HG03575 (cell line): Measurements from ENCODE around the gene BABAM2.
"Not testable (repeated sequence)": the region's sequence is repeated elsewhere in the genome, so short reads cannot be mapped to it uniquely, and the experiment has no call there.

ENCODE experiments used
- ATAC-seq: cut with Tn5 transposase; IDR thresholded peaks from one replicate; pipeline ENCODE4 v1.9.1; 2021; ENCODE audit not compliant: unreplicated experiment, insufficient number of reproducible peaks, low FRiP score; ENCODE audit errors: extremely low read depth

BABAM2 gene

DNA sequence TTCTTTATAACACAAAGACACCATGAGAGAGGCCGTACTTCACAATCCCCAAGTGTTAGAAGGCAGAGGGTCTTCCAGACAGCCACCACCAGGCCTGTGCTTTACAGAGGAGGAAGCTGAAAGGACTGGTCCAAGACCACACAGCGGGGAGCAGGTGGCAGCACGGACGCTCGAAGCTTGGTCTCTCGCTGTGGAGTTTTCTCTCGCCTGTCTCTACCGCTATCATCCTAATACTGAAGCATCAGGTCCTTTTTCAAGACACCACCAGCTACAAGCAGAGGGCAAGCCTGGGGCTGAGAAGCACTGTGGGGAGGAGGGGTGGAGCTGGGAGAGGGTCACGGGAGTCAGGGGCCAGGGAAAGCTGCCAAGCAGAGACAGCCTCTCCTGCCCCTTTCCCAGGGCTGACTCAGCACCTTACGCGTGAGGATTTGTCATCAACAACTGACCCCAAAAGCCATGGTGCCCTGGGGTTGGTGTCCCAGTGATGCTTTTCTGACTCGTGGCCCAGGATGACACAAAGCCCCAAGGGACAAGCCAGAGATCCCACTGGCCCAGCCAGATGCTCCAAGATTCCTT lies 470.3 kb downstream of the BABAM2 start:
- ATAC-seq, result no peak

DNA sequence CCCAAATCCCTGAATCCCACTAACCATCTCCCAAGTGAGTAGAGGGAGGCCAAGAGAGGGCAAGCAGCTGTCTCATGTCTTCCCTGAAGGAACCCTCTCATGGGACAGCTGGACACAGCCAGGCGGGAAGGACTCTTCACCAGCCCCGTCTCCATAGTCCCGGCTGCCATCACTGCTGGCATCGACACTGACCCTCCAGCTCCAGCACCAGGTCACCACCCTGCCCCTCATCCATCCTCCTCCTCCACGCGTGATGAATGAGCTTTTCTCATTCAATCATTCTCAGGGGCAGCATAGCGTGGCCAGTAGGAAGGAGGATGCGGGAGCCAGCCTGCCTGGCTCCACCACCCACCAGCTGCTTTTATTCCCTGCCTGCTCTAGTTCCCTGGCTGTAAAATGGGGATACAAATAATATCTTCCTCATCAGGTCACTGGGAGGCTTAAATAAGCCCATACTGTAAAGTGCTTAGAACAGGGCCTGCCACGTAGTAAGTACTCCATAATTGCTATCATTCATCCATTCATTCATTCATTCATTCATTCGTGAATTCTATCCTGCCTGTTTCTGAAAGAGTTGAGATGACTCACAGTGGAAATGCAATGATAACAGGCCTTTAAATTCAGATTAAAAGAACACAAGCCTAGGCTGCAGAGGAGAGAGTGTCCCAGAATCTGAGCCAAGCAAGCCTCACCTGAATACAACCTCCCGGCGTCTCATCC lies 471.6 kb downstream of the BABAM2 start:
- ATAC-seq, result no peak

DNA sequence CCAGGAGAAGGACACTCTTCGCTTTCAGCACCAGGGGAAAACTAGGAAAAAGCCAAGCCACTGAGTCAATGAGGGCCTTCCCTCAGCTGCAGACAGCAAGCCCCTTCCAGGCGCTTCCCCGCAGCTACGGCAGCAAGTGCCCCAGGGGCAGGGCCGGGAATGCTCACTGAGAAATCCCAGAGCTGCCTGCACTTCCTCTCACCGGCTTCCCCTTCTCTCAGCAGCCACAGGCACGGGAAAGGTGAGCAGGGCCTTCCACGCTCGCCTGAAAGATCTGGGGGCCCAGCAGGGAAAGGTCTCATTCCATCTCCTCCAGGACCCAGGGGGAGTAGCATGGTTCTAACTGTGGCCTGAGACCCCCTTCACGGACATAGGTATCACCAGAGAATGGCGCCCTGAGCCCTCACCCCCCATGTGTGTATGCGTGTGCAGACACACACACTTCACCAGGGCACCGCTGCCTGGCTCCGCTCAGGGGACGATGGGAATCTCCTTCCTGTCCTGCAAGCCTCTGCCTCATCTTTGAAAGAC lies 472.5 kb downstream of the BABAM2 start:
- ATAC-seq, result no peak

DNA sequence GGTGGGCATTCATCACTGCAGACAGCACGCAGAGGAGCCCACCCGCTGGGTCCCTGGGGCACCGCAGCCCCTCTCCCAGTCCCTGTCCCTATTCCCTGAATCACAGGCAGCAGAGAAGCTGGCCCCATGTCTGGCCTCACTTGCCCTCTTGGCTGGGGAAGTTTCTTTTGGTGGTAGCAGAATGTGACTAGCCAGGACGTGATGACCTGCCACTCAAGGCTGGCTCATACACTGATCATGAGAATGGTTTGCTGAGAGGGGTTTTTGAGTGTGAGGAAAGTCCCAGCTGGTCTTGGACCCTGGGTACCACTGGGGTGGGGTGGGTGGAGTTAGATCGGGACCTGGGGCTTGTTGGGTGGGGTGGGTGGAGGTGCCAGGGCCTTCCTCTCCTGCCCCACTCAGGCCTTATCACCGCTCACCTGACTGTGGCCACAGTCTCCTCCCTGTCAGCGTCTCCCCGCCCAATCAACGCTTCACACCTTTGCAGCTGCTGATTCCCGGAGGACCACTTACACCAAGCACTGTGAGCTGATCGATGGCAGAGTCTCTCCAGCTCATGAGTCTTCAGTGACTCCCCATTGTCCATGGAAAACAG lies 473.3 kb downstream of the BABAM2 start:
- ATAC-seq, result no peak

DNA sequence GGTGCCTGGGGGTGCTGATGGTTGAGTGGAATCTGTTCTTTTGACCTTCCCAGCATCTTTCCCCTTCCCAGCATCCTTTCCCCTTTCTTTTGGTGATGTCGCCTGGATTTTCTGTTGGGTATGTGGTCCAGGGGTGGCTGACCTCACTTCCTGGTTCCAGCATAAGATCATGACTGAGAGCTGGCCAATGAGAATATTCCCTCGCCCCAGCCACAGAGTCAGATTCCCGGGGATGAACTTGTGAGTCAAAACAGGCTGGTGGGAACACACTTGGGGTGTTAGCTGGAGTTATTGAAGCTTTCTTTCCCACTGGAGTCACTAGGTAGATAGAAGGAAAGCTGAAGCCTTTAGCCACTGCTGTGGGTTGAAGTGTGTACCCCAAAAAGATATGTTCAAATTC lies 474.1 kb downstream of the BABAM2 start:
- ATAC-seq, result no peak

DNA sequence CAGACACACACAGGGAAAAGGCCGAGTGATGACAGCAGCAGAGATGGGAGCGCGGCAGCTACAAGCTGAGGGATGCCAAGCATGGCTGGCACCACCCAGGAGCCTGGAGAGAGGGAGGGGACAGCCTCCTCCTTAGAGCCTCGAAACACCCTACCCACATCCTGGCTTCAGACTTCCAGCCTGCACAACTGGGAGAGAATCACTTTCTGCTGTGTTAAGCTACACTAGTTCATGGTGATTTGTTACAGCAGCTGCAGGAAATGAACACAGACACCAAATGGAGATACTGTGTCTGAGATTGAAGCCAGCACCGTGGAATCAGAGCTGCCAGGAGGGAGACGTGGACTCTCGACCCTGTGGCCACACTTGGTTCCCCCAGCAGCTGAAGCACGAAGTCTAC lies 474.6 kb downstream of the BABAM2 start:
- ATAC-seq, result no peak

DNA sequence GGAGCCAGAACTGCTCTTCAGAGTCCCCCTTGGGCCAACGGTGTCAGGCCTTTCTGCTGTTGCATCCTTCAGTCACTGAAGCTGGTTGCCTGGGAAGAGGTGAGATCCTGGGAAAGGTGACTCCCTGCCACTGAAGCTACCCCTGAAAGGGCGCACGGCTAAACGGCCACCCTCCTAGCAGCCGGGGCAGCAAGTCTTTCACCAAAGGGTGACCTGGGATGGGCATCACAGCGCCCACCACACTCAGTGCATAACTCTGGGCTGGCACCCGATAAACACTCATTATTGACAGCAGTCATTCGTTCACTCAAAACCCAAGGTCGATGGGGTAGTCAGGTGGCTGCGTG lies 475.6 kb downstream of the BABAM2 start:
- ATAC-seq, result no peak

DNA sequence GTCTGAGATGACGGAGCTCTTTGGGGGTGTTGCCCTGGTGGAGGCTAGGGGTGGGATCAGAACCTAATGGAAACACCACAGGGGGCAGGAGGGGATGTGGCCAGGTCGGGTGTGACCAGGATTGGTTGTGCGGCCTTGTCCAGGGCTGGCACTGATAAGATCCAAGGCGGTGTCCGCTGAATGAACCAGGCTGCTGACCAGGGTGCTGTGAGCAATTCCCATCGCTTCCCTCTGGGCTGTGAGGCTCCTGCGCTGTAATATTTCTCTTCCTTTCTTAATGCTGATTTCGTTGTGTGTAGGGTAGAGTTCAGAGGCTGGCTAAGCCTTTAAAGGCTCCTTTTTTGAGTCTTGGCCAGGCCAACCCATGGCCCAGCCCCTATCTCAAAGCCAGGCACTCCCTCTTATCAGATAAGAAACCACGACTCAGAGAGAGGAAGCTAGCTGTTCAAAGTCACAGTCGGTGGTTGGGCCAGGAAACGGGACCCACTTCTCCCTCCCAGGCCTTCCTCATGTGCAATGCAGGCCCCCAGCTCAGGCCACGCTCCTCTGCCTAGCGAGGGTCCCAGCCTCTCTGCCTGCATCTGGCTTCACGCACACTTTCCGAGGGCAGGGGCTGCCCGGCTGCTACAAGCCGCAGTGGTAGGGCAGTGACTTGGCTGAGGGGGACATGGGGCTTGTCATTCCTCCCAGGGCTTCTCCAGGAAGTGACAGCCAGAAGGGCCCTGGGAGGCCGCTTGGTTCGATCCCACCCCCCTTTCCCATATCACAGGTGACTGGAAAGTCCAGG lies 476.2 kb downstream of the BABAM2 start:
- no peak for ATAC-seq

DNA sequence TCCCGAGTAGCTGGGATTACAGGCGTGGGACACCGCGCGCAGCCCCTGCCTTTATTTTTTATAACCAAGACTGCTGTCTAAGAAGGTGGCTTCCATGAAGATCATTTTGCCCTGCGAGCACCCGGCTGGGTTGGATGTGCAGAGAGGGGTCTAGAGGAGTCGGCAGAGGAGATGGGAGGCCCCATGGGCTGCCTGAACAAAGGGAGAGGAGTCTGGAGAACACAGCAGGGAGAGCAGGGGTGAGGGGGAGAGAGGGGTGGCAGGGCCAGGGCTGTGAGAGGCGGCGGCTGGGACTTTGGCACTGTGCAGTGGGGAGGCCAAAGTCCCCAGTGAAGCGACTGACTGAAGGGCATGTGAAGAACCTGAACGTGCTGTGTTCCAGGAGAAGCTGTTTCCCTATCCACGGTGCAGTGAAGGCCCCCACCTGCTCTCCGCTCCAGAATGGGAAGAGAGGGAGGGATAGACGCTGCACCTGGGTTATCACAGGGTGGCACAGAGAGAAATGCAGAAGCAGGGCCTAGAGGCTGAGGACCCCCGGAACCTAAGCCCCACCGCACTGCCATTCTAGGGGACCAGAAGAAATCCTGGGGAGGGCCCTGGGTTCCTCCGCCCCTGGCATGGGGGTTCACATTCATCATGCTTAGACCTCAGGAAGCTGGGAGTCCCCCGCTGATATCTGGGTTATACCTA lies 477.3 kb downstream of the BABAM2 start:
- no peak for ATAC-seq

DNA sequence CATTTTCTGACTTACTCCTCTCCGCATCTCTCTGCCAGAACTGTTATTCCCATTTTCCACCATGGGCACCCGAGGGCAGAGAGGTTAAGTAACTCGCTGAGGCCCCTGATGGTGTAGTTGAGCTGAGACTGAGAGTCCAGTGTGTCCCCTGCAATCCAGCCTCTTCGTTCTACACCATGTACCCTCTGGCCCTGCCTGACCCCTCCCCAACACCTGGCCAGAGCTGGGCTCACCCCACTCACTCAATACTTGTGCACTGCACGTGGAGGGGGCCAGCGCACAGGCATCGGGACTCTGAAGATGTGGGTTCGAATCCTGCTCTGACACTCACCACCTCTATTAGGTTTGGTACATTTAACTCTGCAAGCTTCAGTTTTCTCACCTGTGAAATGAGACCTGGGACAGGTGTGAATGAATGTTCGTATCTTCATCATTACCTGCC lies 477.8 kb downstream of the BABAM2 start:
- no peak for ATAC-seq

DNA sequence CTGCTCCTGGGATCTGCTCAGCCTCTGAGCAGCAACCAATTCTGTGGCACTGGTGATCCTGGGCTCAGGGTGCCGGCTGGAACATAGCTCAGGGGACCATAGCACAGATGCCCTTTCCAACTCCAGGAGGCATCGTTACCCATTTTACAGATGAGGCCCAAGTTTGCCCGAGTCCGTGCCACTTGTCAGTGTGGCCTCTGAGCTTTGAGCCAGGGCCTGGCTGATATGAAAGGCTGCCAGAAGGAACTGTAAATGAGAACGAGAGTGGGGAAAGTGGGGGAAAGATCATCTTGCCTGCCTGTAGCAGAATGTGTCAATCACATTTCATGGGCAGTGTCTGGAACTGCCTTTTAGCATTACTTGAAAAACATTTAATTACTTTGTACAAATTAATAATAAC lies 478.8 kb downstream of the BABAM2 start:
- ATAC-seq, result no peak

DNA sequence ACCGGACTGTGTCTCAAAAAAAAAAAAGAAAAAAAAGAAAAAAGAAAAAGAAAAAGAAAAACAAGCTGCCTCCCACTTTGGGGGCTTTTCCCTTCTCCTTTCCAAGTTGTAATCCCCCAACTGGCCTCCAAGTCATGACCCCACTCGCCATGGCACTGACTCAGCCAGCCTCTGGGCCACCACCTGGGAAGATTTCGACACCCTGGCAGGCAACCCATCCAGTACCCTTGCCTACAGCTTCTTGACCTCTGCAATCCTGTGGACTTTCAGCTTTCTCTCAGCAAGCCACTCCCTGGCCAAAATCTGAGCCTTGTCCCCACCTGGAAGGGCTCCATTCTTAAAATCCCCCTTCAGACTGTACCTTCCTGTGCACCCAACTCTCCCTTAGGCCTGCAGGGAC lies 479.8 kb downstream of the BABAM2 start:
- ATAC-seq, result no peak

DNA sequence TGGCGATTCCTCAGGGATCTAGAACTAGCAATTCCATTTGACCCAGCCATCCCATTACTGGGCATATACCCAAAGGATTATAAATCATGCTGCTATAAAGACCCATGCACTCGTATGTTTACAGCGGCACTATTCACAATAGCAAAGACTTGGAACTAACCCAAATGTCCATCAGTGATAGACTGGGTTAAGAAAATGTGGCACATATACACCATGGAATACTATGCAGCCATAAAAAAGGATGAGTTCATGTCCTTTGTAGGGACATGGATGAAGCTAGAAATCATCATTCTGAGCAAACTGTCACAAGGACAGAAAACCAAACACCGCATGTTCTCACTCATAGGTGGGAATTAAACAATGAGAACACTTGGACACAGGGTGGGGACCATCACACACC lies 481.2 kb downstream of the BABAM2 start:
- not testable (repeated sequence) for ATAC-seq

DNA sequence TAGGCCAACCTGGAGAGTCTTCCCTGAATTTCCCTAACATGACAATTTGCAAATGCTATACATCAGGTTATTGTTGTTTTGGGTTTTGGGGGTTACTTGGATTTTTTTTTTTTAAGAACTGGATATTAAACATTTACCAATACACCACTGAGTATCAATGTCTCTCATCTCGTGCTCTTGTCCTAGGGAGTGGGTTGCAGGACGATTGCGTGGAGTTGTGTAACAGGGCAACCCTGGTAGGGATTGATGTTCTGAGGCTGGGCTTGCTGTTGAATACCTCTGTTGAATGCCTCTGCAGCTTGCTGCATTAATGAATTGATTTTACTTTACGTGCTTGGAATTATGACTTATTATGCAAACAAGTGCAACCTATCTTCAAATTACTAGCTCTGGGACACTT lies 483.3 kb downstream of the BABAM2 start:
- no peak for ATAC-seq

DNA sequence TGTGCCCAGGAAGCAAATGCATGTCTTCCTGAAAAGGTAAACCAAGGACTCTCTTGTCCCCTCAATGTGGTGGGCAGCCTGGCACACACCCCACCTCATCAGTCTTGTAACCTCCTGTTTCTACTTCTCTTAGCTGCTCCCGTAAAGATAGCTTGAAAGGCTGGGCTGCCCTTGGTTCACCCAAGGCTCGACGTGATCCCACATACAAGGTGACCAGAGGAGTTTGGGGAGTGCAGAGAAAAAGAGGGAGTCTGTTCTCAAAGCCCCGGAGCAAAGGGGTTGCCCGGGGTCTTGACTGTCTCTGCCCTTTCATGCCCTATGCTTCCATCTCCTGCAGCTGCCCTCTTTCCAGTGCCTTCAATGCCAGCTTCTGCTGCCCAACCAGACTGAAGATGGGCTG lies 483.8 kb downstream of the BABAM2 start:
- ATAC-seq, result no peak

DNA sequence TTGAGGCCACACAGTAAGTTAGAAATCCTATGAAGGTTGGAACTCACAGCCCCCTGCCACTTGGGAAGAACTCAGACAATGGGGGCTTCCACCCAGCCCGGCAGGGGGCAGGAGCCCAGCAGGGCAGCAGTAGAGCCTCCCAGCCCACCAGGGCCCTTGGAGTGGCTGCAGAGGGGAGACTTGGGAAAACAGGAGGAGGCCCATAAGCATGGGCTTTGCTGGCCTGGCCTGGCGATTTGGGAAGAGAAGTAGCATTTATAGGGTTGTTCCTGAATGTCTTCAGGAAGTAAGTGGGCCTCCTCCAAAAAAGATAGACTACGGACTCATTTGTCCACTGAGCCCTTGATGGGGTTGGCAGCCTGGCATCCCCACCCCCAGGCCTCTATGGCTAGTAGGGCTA lies 484.7 kb downstream of the BABAM2 start:
- no peak for ATAC-seq

DNA sequence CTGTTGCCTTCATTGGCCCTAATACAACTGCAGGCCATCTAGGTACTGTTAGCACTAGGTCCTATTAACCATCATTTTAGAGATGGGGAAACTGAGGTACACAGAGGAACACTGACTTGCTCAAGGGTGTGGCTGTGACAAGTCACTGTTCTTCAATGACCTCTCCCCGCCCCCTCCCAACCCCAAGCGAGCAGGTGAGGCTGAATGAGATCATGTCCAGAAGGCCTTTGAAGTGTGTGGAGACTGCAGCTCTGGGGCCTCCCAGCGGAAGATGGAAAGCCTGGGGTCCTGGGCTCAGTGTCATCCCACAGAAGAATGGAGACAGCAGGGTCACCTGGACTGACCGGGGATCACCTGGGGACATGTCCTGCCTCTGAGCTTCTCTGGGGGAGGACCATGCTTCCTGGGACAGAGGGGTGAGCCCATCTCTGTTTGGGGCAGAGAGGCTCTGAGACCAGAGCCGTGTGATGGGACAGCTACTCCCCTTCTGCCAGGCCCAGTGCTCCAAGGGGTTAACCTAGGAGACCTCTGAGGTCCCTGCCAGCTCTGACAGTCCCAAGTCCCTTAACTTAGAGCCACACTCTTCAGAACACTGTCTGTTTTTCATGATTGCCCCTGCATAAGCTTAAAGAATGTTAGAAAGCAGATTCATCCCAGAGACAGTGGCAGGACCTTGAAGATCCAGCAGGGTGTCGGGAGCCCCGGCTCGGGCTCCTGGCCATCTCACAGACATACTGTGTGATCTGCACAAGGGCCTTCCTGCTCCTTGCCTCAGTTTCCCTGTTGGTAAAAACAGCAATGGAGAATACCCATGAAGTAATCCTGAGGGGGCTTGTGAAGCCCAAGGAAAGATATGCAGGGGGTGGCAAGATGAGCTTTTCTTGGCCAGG lies 485.5 kb downstream of the BABAM2 start:
- ATAC-seq, result no peak

DNA sequence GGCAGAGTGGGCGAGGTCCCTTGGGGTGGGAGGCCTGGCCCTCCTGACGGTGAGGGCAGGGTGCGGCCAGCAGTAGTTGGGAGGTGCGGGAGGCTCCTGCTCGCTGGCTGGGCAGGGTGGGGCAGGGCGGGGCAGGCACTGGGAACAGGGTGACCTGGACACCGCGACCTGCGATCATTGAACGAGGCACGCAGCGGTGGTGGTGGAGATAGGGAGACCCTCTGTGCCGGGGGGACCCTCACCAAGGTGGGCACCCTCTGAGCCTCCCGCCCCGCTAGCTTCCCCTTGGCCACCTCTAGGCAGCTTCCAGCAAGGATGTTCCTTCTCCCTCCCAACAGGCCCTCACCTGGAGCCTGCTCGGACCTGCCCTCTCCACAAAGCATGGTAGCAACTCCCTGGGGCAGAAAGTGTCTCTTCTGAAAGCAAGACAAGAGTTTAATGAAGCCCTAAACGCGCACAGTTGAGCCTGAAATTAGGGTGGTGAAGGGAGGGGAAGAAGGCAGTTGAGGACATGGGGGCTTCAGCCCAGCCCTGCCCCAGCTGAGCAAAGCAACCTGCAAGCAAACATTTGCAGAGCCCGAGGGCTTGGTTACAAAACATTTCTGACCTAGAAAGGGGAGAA lies 486.8 kb downstream of the BABAM2 start:
- no peak for ATAC-seq
